ENCODE results near the gene IGLL1.
"Not testable (repeated sequence)": the region's sequence is repeated elsewhere in the genome, so short reads cannot be mapped to it uniquely, and the experiment has no call there.

The IGLL1 gene

DNA sequence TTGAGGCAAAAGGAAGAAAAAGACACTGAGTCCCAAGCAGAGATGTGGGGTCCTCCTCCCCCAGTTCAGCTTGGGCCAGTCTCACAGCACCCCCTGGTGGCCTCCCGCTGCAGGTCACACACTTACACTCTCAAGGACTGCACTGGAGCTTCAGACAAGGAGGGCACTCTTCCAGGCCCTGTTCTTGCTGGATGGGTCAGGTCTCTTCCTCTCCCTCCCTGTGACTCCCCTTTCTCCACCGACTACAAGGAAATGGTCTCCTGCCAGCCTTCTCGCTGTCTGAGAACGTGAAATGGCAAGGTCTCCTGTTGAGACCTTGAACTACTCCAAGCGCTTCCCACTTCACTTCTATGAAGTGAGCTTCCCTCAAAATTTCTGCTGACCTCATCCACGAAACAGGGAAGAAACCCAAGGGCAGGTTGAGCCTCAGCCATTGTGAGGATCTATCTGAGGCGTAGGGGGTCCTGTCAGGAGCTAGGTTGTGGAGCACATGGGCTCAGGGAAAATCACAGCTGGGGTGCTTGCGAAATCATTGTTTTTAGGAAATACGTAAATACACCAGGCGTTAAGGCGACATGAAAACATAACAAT, 11.2 kb upstream of the IGLL1 start:
- peak; percentile 42 for DNase-seq

DNA sequence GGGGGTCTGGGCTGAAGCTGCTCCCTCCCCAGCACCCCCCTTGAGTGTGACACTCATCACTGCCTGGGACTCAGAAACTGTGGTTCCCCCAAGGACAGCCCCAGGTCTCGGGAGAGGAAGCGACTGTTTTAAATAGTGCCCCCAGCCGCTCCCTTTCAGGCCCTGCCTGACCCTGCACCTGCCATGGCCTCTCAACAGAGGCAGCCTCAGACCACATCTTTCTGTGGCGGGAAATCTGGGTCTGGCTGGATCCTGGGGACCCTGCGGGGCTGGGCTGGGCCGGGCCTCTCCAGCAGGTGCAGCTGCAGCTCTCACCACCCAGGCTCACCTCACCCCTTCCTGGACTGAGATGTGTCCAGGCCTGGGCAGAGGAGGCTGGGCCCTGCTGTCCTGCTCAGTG, 3.7 kb upstream of the IGLL1 start:
- no peak for DNase-seq

DNA sequence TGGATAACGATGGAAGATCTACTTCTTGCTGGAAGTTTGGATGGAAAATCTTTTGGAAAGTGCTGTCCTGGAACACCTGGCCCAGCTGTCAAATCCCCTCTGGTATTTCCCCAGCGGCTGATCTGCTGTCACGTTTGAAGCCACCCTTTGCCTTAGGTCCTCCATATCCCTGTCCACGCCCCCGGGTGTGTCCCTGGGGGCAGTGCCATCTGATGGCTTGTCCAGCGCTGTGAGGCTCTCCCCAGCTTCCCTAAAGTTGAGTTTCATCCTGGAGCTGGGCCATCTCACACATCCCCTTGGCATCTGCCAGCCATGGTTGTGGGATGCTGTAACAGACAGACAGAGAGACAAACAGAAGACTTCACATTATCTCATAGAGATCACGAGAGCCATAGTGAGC, 3.1 kb upstream of the IGLL1 start:
- no peak for DNase-seq

DNA sequence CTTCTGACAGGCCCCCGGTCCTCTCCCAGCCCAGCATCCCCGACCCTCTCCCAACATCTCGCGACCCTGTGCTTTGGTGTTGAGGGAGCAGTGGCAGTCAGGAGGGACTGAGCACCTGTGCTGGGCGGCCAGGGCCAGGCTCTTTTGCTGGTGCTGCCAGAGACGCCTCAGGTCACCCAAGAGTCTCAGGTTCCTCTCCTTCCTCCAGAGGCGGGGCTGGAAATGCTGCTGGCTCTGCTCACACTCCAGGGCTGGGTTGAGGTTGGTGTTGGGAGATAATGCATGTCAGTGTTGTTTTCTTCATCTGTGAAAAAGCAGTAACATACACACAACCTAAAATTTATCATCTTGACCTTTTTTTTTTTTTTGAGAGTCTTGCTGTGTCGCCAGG, 1.2 kb upstream of the IGLL1 start:
- no peak for DNase-seq

DNA sequence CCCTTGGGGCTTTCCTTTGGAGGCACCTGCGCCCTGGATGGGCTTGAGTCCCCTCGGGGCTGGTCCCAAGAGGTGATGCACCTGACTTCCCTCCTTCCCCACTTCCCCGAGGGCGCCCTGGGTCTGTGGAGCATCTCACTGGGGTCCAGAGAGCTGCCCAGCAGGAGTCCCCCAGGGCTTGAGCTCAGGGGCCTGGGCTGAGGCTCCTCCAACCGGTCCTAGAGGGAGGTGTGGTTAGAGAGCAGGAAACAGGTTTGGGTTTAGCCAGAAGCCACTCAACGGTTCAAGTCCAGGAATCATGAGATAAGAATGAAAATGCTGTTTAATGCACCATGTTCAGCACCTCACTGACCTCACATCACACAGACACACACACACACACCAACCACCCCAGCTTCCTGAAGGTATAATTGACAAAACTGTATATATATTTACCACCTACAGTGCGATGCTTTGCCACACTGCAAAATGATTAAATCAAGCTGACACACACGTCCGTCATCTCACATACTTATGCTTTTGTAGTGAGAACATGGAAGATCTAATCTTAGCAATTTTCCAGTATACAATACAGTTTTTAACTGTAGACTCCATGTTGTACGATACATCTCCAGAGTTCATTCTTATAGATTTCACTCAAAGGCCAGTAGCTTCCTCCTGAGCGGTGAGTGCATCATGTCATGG, 628 bp upstream of the IGLL1 start:
- DNase-seq, result no peak

DNA sequence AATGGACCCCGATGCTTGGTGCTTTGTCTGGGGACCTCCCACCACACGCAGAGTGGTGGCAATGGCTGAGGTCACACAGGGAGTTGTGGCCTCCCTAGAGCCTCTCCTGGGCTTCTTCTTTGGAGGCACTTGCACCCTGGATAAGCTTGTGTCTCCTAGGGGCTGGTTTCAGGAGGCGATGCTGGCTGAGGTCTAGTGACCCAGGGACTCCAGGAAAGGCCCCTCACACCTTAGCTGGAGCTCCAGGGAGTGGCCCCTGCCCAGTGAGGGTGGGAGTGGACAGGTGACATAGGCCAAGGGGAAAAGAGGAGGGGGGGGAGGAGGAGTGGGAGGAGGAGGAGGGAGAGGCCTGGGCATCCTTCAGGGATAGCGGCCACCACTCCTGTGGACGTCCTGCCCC, 810 bp downstream of the IGLL1 start:
- no peak for DNase-seq

DNA sequence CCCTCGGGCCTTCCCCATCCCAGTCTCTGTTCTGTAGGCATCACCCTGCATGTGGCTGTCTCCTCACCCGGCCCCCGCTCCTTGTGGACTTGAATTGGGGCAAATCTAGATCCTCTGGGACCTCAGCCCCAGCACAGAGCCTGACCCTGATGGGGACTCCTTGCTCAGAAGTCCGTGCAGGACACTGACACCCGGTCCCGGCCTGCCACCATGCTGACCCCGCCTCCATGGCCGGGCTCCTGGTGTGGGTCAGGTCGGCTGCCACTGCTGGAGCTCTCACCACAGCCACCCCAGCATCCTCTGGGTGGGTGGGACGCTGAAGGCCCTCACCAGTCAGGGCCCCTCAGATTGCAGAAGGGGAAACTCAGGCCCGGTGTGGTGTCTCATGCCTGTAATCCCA, 1.8 kb downstream of the IGLL1 start:
- DNase-seq, result no peak

DNA sequence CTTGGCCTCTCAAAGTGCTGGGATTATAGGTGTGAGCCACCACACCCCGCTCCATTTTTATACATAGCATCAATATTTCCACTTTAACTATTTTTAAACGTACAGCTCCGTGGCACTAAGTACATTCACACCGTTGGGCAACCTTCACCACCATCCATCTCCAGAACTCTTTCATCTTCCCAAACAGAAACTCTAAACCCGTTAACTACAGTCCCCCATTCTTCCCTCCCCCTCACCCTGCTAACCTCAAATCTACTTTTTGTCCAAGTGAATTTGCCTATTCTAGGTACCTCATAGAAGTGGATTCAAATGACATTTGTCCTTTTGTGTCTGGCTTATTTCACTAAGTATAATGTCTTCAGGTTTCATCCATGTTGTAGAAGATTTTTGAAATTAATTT, 3.4 kb downstream of the IGLL1 start:
- DNase-seq, result no peak

DNA sequence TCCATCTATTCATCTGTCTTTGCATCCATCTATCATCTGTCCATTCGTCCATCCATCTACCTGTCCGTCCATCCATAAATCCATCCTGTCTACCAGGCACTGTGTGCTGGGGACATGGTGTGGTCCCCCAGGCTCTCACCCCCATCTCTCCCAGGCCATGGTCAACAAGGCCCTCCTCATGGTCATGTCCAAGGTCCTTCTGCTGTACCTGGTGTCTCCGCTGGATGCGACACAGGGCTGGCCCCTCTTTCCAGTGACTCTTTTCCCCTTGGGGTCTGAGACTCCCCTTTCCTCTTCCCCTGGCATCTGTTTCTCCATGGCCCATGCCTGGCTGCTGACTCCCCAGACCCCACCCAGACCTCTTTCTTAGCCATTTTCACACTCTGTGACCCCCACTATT, 4.5 kb downstream of the IGLL1 start:
- no peak for DNase-seq

DNA sequence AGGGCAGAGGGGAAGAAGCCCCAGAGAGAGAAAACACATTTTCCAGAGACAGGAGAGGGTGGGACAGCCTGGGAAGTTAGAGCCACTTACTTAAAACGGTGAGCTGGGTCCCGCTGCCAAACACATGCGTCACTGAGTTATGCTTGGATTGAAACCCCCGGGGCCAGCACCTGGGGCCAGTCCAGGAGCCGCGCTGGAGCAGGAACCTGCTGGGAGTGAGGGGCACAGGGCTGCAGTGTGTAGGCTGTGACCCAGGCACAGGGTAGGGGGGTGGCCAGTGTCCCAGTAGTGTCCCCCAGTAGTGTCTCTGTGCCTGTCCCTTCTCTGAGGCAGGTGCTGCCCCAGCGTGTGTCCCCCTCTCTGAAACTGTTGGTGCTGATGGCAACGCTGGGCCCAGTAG, 5.2 kb downstream of the IGLL1 start:
- DNase-seq, result no peak

DNA sequence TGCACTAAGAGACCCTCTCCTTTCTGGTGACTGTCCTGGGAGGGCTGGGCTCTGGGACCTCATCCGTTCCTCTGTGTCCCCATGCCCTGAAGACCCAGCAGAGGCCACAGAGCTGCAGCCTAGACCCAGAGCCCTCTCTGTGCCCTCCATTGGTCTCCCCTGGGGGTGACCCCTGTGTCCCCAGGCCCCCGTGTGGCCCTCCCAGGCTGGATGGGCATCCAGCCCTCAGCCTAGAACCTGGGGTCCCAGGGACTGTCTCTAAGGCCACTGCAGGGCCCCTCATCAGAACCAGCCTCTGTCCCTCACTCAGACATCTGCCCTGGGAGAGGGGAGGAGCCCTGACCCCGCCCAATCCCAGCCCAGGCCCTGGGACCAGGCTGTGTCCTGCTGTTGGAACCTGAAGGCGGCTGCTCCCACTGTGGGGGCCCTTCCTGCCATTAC, 5.7 kb downstream of the IGLL1 start:
- DNase-seq, result no peak

DNA sequence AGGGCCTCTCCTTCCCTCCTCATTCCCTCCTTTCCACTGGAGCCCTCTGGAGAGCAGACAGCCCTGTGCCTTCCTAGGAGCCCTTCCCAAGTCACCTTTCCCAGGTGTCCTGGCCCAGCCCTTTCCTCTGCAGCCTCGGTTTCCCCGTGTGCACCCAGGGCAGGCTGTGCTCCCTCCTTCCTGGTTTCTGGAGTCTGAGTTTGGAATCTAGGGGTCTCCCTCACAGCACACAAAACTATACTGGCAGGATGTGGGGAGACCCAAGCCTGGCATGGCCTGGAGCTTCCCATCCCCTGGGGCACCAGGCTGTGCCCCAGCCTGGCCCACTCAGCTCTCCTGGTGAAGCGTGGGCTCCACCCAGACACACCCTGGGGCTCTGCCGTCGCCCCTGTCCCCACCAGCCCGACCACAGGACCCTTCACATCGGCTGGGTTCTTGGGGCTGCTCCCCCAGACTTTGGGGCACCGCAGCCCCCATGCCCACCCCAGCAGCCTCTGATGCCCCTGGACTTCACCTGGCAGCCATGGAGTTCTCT, 6.3 kb downstream of the IGLL1 start:
- not testable (repeated sequence) for DNase-seq

DNA sequence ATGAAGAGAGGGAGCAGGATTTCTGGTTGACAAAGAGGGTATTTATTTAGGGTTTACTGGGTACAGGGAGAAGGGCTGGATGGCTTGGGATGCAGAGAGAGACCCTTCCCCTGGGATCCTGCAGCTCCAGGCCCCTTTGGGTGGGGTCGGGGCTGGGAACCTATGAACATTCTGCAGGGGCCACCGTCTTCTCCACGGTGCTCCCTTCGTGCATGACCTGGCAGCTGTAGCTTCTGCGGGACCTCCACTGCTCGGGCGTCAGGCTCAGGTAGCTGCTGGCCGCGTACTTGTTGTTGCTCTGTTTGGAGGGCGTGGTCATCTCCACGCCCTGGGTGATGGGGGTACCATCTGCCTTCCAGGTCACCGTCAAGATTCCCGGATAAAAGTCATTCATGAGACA, 7.0 kb downstream of the IGLL1 start:
- not testable (repeated sequence) for DNase-seq

DNA sequence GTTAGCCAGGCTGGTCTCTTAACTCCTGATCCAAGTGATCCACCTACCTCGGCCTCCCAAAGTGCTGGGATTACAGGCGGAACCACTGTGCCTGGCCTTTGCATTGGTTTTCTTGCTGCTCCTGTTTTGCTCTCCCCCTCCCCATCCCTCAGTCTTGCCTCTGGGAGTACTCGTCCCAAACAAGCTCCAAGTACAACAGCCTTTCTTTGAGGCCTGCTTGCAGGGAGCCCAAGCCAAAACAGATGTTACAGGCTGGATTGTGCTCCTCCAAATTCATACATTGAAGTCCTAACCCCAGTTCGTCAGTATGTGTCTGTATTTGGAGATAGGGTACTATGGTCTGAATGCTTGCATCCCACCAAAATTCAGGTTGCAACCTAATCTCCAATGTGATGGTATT, 8.6 kb downstream of the IGLL1 start:
- DNase-seq, result no peak

DNA sequence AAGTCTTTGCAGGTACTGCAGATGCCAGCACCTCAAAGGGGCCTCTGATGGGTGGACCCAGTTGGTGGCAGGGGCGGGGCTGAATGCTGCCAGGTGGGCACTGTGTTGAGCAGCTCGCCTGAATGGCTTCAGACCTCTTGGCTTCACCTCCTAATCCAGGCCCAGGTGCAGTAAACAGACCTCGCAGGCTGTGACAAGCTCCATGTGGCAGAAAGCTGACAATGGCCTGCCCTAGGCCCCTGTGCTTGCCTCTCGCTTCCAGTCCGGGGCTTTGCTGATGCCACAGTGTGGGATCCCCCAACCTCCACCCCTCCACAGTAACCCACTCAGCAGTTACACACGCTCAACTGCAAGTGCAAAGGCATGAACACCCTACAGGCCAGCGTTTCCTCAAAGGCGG, 9.4 kb downstream of the IGLL1 start:
- DNase-seq, result no peak

DNA sequence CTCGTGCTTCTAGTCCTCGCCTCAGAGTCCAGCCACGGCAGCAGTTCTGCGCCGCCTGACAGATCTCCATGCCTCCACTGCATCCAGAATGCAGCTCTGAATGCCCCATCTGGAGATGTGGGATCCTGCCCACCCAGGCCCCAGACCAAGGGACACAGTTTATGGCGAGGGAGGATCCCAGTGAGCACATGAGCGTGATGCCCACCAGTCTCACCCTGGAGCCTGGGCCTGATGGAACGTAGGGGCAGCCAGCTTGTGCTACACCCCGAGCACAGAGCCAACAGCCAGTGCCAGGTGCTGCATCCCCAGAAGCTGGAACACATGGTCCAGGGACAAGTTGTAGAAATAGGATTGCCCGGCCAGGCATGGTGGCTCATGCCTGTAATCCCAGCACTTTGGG, 10.4 kb downstream of the IGLL1 start:
- DNase-seq, result no peak

DNA sequence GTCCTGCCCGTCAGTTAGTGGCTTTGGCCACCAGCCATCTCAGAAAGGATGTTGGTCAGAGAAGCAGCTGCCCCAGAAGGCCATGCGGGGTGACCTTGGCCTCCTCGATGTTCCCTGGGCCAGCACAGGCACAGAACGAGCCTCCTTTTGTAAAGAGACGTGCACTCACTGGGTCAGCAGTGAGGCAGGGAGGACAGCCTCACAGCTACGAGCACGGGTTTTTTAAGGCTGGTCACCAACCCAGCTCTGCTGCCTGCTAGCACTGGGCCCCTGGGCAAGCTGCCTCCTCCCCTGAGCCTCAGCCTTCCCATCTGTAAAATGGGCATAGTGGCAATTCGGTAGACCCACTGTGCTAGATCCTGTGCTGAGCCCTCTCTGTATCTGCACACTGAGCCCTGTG, 10.8 kb downstream of the IGLL1 start:
- DNase-seq, result no peak

DNA sequence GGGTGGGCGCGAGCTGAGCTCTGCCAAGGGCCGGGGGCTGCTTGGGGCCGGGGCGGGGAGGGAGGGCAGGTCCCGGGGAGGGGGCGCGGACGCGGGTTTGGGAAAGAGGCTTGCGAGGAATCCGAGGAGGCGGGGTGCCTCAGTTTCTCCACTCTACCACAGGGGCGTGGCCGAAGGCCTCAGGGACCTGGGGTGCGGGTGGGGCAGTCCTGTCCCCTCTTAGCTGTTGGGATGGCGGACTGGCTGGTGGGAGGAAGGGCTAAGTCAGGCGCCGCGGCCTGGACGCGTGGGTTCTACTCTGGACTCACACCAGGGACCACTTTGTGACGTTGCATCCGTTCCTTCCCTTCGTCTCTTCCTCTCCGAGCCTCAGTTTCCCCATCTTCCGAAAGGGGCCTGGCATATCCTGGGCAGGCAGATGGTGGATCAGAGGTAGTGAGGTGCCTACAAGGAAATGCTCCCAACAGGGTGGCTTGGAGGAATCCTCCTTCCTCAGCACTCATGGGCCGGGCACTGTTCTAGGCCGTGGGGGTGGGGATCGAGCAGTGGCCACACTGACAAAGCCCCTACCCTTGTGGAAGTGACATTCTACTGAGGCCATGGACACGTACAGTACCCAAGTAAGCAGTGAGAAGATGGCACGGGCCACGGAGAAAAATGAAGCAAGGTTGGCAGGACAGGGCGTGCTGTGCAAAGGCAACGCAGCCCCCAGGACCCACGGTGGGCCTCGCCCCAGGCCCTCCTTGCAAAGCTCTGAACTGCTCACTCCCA, 13.2 kb downstream of the IGLL1 start:
- DNase-seq, result no peak

DNA sequence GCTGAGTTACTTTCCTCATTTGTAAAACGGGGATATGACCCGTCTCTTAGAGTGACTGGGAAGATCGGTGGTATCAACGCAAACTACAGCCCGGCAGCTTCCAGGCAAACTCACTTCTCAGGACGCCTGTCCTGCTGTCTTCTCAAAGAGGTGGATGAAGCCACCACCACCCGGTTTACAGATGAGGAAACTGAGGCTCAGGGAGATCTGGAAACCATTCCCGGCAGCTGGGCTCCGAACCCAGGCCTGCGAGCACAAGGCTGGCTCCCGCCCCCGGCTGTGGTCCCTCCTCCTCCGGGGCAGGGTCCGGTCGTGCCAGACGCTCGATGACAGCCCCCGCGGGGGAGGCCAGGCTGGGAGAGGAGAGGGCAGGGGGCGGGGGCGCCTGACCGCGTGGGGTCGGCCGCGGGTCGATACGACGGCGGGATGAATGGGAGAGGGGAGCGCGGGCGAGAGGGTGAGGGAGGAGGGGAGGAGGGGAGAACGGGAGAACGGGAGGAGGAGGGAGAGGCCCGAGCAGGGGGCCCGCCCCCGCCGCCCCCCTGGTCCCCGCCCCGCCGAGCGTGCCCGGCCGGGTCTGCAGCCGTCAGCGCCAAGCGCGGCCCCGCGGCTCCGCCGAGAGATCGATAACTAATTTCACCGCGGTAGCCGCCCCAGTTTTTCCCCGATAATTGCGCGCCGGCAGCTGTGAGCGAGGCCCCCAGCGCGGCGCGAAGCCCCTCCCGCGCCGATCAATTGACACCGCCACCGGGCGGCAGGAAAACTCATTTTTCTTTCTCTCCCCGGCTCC, 14.0 kb downstream of the IGLL1 start:
- no peak for DNase-seq

DNA sequence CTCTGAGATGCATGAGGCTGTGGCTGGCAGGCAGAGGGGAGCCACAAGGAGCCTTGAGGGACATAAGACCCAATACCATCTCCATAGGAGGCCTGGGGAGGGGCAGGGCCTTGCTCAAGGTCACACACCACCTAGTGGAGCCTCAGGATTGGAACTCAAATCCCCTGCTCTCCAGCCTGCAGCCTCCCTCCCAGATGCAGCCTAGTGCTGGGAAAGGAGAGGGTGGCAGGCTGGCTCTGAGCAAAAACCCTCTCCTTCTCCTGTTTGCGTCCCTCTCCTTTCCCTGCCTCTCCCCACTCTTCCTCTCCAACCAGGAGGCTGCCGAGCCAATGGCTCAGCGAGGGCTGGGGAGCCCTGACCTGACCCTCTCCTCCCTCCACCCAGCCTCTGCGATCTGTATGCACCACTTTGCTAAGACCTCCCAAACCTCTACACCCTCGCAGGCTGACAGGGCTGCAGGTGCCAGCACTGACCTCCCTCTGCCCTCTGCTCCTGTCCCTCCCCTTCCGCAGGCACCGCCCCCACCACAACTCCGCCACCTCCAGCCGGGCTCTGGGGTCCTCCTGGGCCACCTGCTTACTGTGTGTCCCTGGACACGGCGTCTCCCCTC, 14.7 kb downstream of the IGLL1 start:
- no peak for DNase-seq

DNA sequence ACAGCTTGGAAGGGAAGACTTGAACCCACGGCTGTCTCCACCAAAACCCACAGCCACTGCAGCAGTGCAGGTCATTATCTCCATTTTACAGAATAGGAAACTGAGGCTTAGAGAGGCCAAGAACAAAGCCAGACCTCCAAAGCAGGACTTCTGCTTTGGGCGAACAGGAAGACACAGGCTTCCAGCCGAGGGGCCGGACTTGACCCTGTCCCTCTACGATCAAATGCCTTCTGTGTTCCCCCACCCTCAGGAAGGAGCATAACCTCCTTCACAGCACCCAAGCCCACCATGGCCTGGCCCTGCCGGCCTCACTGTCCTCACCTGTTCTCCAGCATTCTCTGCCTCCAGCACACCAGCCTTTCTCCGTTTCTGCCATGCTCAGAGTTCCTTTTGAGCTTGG, 15.8 kb downstream of the IGLL1 start:
- no peak for DNase-seq

DNA sequence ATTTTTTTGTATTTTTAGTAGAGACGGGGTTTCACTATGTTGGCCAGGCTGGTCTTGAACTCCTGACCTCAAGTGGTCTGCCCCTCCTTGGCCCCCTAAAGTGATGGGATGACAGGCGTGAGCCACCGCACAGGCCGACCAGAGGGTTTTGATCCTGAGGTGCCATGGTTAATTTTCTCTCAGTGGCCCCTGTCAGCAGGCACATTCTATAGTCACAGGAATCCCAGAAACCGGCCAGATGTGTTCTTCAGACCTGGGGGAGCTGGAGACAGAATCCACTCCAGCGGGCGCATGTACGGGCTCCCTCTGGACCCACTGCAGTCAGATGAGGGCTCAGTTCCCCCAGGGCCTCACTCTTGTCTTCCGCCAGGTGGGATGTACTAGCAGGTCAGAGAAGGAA, 17.0 kb downstream of the IGLL1 start:
- no peak for DNase-seq

DNA sequence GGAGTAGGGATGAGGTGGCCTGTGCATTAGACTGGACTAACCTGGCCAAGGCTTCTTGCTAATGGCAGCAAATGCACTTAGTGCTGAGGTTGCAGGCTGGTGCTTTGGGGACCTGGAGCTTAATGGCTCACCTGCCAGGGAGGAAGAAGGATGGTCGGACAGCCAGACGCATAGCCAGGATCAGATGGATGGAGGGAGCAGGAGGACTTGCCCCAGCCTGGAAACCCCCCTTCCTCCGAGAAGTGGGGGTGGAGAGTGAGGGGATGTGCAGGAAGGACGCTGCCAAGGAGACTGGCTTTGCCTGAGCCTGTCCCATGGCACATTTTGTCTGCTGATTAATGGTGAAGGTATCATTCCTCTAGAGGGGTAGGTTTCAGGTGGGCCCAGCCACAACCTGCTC, 17.9 kb downstream of the IGLL1 start:
- DNase-seq, result no peak

Data from CD4-positive, alpha-beta T cell treated with Interleukin-21 for 1 hour (primary cell).